GM10266 (cell line): ENCODE measurements around the gene ERGIC1.

ENCODE experiments used
- DNase-seq: peaks from one replicate; pipeline ENCODE4 v3.0.0; 2012; ENCODE audit errors: extremely low spot score
- TF ChIP-seq, protein P1 (sequence below): IDR thresholded peaks from 2 replicates; pipeline ENCODE4 v1.5.1; 2012; ENCODE audit warnings: mild to moderate bottlenecking, low read depth; ENCODE audit not compliant: control insufficient read depth, insufficient read depth; ENCODE audit errors: missing control alignments

ERGIC1 gene

DNA sequence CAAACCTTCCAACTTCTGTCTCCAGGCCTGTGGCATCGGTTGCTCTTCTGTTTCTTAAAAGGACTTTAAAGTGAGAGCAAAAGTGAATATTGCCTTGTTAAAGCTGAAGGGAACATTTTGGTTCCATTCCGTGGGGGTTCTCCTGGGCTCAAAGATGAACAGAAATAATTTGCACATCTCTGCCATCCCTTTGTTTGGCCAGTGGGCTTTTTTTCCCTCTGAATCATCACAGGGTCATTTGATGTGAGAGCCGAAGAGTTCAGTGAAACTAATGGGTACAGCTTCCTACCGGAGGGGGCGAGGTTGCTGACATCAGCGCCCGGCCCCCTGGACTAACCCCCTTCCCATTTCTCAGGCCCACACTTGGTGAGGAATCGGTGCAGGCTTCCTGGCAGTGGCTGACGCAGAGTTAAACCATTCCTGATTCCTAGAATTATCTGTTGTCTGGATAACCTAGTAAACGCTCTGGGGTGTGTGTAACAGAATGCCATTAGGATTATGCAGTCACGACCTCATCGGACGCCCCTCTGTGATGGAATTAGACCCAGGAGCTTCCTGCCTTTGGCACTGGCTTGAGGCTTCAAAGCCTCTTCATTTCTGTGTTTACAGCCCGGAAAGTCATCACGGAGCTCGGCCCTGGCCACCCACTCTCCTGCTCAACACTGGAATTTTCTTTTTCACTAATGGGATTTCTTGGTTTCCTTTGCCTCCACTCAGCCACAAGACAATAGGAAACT is 63.6 kb downstream of the ERGIC1 start:
- DNase-seq: no peak
- TF ChIP-seq, protein P1, sequence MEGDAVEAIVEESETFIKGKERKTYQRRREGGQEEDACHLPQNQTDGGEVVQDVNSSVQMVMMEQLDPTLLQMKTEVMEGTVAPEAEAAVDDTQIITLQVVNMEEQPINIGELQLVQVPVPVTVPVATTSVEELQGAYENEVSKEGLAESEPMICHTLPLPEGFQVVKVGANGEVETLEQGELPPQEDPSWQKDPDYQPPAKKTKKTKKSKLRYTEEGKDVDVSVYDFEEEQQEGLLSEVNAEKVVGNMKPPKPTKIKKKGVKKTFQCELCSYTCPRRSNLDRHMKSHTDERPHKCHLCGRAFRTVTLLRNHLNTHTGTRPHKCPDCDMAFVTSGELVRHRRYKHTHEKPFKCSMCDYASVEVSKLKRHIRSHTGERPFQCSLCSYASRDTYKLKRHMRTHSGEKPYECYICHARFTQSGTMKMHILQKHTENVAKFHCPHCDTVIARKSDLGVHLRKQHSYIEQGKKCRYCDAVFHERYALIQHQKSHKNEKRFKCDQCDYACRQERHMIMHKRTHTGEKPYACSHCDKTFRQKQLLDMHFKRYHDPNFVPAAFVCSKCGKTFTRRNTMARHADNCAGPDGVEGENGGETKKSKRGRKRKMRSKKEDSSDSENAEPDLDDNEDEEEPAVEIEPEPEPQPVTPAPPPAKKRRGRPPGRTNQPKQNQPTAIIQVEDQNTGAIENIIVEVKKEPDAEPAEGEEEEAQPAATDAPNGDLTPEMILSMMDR: no peak

DNA sequence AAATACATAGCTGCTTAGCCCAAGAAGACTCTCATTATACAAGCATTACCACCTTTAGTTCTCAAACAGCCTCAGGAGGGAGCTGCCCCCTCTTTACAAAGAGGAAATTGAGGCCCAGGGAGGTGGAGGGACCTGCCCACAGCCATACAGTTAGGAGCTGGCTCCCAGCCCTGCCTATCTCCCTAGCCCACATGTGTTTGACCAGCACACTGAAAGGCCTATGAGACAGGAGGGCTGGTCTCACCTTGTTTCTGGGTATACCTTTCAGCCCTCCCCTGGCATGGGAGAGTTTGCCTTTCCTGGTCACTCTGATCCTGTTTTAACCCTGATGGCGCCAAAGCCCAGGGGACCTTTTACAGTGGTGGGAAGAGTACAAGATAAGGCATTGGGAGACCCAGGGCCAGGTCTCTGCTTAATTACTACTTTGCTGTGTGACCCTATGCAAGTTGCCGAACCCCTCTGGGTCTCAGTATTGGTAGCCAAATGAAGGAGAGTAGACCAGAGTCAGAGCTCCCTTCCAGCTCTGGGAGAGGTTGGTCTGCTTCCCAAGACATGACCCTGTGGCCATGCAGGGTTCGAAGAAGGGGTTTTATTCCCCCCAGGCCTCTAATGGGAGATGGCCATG is 64.3 kb downstream of the ERGIC1 start:
- TF ChIP-seq, protein P1: no peak
- DNase-seq: no peak

DNA sequence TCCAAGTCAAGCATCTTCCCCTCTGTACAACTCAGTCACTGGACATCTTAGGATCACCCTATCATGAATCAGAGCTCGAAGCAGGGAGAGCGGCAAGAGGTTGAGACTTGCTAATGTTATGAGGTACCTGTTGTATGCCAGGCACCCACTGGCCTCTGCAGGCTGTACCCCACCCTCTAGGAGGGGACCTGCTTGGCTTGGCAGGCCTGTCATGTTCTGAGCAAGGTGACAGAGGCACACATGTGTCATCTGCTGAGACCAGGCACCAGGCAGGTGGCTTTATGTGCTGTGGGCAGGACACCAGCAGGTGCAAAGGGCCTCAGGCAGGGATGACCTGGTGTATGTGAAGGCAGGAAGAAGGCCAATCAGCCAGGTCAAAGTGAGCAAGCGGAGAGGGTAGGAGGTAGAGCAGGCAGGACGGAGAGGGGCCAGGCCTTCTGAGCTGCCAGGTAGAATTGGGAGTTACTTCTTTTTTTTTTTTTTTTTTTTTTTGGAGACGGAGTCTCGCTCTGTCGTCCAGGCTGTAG is 64.9 kb downstream of the ERGIC1 start:
- no peak for DNase-seq
- TF ChIP-seq, protein P1: no peak

DNA sequence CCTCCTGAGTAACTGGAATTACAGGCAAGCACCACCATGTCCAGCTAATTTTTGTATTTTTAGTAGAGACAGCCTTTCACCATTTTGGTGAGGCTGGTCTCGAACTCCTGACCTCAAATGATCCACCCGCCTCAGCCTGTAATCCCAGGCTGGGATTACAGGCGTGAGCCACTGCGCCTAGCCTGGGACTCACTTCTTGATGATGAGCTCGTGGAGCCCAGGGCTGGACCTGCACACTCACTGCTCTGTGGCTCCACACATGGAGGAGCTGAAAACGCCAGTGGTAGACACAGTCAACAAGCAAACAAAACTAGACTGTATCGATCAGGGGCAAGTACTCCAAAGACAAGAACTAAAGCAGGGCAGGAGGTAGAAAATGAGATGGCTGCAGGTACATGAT is 65.4 kb downstream of the ERGIC1 start:
- TF ChIP-seq, protein P1: no peak
- DNase-seq: no peak

DNA sequence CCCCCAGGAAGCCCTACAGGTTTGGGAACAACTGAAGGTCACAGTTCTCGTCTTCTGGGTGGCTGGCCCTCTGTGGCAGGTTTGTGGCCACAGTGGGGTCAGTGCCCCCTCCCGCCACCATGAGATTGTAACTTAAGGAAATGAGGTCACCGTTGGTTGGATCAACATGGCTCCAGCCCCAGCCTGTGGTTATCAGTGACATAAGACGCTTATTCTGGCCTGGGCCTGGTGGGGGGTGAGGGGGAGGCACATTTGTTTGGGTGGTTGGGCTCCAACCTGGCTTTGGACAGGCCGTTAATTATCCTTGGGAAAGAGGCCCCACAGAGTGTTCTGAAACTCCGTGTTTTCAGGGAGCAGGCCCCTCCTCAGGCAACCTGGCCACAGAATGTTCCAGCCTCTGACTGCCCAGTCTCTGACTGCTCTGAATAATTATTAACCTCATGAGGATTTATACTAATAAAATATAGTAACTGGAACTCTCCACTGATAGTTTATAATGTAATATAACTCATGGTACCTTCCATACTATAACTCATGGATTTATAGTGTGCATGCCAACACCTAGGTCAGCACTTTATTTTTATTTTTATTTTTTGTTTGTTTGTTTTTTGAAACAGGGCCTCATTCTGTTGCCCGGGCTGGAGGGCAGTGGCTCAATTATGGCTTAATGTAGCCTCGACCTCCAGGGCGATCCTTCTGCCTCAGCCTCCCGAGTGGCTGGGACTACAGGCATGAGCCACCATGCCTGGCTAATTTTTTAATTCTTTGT is 67.1 kb downstream of the ERGIC1 start:
- DNase-seq: no peak

DNA sequence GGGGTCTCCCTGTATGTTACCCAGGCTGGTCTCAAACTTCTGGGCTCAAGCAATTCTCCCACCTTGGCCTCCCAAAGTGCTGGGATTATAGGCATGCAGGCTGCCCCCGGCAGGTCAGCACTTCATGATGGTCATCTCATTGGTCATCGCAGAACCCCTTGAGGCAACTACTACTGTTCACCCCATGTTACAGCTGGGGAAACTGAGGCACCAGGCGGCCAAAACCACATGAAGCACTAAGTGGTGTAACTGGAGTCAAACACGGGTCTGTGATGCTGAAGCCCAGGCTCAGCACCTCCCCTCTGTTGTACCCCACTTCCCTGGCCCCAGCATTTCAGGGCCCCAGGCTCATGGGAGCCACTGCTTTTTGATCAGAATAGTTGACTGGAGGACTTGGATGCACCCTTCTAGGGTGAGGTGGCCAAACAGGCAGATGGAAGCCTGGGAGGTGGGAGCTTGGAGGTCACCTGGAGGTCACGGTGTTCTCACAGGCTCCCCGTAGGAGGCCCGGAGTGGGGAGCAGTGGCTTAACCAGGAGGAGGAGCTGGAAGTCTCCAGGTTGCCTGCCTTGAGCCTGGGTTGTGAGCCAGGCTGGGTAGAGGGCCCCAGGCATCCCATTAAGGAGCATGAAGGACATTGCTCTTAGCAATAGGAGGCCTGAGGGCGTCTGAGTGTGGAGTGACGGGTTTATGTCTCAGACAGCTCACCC is 67.9 kb downstream of the ERGIC1 start:
- no peak for DNase-seq
- TF ChIP-seq, protein P1: no peak

More for the DNA sequence above, 67.1 kb downstream of the ERGIC1 start:
- TF ChIP-seq, protein P1: no peak
